Right atrium auricular region (tissue), 2 donors: ENCODE results near the gene ZIC2. TPM values are rescaled to one million over a fixed set of nuclear protein-coding genes. Genes with fewer than 3 reads are reported as not detected.

Experiments used
- DNase-seq: peaks from one replicate; pipeline ENCODE4 v3.0.0-alpha.2; 2019; ENCODE audit warnings: low spot score
- H3K27ac ChIP-seq, 2 donors: fragments of 200-600 bp; sonication (generic); 1 replicate in 1 of 2; 2 replicates in 1 of 2; pipeline ENCODE4 v1.5.1; 2016 to 2019
- H3K27me3 ChIP-seq, 2 donors: fragments of 200-600 bp; sonication (generic); one replicate each; pipeline versions ENCODE4 v1.5.1 to v1.6.0; 2017 to 2019
- H3K36me3 ChIP-seq: fragments of 200-600 bp; sonication (generic); one replicate; pipeline ENCODE4 v1.5.1; 2016
- H3K4me1 ChIP-seq, 2 donors: fragments of 200-600 bp; sonication (generic); one replicate each; pipeline versions ENCODE4 v1.5.1 to v1.6.0; 2017 to 2019
- H3K4me3 ChIP-seq, 2 donors: fragments of 200-600 bp; sonication (generic); 1 replicate in 1 of 2; 2 replicates in 1 of 2; pipeline ENCODE4 v1.5.1; 2017 to 2019; ENCODE audit warnings: mild to moderate bottlenecking in 1 of 2, moderate library complexity in 1 of 2
- H3K9me3 ChIP-seq, 2 donors: fragments of 200-600 bp; sonication (generic); one replicate each; pipeline ENCODE4 v1.5.1; 2019
- total RNA-seq, 2 donors: library from RNA; depleted of rRNA; stranded (reverse); fragments of >200 nt; gene quantifications; one replicate each; pipeline ENCODE4 v1.1.0, GENCODE V29; 2016
- TF ChIP-seq, protein P1 (sequence below), 2 donors: fragments of 200-600 bp; sonication (generic); IDR thresholded peaks; one replicate each; pipeline ENCODE4 v1.5.1; 2019; ENCODE audit warnings: antibody characterized with exemption in 2 of 2

Gene ZIC2
- total RNA-seq, 2 donors from 2014 or later, result 0.08 TPM; not detected in 1

DNA sequence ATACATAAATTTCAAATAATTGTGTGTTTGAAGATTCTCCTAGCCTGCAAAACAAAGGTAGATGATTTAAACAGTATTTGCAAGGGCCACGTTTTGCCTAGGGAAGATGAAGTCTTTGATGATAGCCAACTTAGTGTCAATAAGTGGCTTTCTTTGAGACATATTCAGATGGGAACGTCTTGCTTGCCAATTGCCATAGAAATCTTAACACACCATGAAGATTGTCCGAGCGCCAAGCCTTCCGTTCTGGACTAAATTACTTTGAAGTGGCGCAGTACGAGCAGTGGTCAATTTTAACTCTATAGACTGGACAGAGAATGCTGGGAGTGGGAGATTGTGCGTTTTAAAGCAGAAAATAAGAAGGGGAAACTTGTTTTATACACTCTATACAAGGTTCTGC is 19.9 kb upstream of the ZIC2 start:
- no peak for DNase-seq
- TF ChIP-seq, protein P1, sequence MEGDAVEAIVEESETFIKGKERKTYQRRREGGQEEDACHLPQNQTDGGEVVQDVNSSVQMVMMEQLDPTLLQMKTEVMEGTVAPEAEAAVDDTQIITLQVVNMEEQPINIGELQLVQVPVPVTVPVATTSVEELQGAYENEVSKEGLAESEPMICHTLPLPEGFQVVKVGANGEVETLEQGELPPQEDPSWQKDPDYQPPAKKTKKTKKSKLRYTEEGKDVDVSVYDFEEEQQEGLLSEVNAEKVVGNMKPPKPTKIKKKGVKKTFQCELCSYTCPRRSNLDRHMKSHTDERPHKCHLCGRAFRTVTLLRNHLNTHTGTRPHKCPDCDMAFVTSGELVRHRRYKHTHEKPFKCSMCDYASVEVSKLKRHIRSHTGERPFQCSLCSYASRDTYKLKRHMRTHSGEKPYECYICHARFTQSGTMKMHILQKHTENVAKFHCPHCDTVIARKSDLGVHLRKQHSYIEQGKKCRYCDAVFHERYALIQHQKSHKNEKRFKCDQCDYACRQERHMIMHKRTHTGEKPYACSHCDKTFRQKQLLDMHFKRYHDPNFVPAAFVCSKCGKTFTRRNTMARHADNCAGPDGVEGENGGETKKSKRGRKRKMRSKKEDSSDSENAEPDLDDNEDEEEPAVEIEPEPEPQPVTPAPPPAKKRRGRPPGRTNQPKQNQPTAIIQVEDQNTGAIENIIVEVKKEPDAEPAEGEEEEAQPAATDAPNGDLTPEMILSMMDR (IDR thresholded peaks at IDR 0.05), result no peak
- no peaks in the 10 kb centered on the region for H3K9me3 ChIP-seq
- H3K4me3 ChIP-seq, result no peak overlapping the region
- no peak overlapping the region for H3K27ac ChIP-seq
- no peaks in the 10 kb centered on the region for H3K36me3 ChIP-seq
- peaks cover 0 to 20% of the 10 kb centered on the region in 2 donors for H3K4me1 ChIP-seq
- H3K27me3 ChIP-seq, result peaks cover 59 to 65% of the 10 kb centered on the region in 2 donors

DNA sequence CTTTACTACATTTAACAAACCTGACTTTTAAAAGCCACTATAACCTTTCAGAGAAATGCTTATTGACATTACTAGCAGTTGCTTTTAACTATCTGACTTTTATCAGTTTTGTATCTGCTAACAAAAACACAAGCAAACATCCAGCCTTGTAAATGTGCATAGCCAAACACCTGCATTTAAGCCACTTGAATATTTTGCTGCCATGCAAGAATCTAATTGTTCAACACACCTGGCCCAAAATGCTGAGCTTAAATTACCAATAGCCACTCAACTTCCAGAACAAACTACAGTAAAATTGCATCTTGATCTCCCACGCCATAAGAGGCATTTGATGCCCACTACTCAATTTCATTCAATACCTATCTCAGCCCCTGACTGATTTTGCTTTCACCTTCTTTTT is 19.3 kb upstream of the ZIC2 start:
- H3K27me3 ChIP-seq, result peaks cover 53 to 63% of the 10 kb centered on the region in 2 donors
- H3K36me3 ChIP-seq, result no peaks in the 10 kb centered on the region
- no peaks in the 10 kb centered on the region for H3K9me3 ChIP-seq
- no peak for DNase-seq
- TF ChIP-seq, protein P1 (IDR thresholded peaks at IDR 0.05), result no peak
- no peak overlapping the region for H3K27ac ChIP-seq
- H3K4me3 ChIP-seq, result no peak overlapping the region
- peaks cover 0 to 14% of the 10 kb centered on the region in 2 donors for H3K4me1 ChIP-seq

DNA sequence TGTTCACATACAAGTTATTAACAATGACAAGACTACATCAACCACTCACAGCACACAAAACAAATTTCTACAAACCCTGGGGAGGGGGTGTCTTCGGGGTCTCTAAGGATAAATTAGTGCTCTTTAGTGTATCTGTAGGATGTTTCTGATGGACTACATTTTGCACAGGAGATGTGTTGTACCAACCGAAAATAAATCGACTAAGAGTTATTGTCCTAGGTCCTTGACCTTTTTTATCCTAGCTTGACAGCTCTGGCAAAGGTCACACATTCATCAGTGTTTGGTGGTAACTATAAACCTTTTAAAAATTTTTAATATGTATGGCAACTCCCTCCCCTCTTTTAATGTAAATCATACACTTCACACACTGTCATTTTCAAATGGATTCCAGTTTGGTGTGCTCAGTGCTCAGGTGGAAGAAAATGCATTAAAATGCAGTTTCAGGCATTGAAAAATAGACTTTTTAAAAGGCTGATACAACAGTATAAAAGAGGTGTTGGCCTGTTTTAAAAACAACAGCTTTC is 17.7 kb upstream of the ZIC2 start:
- no peaks in the 10 kb centered on the region for H3K9me3 ChIP-seq
- peaks cover 50 to 58% of the 10 kb centered on the region in 2 donors for H3K27me3 ChIP-seq
- TF ChIP-seq, protein P1 (IDR thresholded peaks at IDR 0.05), result no peak
- H3K36me3 ChIP-seq, result no peaks in the 10 kb centered on the region
- no peak overlapping the region for H3K27ac ChIP-seq
- no peak for DNase-seq
- H3K4me1 ChIP-seq, result peaks cover 0 to 23% of the 10 kb centered on the region in 2 donors
- H3K4me3 ChIP-seq, result no peak overlapping the region

DNA sequence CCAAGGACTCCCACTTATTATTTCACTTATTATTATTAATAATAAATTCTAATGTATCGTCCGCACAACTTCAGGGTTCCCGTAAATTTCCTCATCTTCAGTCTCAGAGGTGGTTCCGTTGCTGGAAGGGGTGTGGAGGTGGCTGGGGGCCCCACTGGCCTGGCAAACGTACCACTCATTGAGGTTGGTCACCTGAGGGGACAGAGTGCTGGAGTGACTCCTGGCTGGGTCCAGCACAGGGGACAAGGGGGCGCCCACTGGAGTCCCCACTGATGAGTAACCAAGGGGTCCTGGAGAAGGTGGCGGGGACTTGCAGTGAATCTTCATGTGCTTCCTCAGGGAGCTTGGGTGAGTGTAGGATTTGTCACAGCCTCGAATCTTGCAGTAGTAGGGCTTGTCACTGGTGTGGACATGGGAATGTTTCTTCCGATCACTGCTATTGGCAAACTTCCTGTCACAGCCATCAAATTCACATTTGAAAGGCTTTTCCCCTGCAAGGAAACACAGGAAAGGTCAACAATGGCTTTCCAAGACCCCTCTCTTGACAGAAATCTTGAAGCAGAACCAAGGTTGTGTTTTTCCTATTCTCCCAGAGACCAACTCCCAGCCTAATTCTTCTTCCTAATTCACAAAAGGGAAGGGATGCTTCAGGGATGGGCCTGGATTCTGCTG is 16.1 kb upstream of the ZIC2 start:
- TF ChIP-seq, protein P1 (IDR thresholded peaks at IDR 0.05), result no peak
- DNase-seq, result no peak
- H3K36me3 ChIP-seq, result no peaks in the 10 kb centered on the region
- no peak overlapping the region for H3K4me3 ChIP-seq
- H3K27me3 ChIP-seq, result peaks cover 48 to 54% of the 10 kb centered on the region in 2 donors
- no peak overlapping the region for H3K27ac ChIP-seq
- H3K4me1 ChIP-seq, result peaks cover 0 to 25% of the 10 kb centered on the region in 2 donors
- no peaks in the 10 kb centered on the region for H3K9me3 ChIP-seq

DNA sequence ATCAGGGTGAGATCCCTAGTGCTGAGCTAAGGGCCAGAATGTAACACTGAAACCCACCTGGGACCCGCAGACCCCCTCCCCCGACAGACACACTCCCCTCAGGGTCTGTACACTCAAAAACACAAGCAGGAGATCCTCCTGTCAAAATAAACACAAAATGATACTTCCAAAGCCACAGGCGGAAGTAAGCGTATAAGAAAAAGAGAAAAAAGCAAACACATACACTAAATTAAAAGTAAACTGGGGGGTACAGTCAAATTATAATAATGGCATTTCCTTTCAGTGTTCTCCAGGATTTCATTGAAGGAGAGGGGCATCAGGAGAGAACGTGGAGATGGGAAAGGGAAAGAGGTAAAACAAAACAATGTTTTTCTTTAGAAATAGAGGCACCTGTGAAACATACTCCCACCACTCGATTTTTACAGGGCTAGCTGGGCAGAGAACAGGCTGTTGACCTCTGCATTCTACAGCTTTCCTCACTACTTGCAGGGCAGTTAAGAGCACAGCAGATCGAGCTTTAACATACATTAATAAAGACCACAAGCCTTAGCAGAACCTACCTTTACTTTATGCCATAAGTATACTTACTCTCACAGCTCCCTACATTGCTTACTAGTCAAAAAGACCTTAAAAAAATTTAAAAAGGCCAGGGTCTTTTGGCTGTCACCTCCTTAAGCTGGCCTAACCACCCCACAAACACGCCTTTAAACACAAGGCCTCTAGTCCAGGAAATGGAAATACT is 15.3 kb upstream of the ZIC2 start:
- peaks cover 0 to 30% of the 10 kb centered on the region in 2 donors for H3K4me1 ChIP-seq
- H3K27ac ChIP-seq, result no peak overlapping the region
- H3K9me3 ChIP-seq, result no peaks in the 10 kb centered on the region
- H3K27me3 ChIP-seq, result peaks cover 46 to 49% of the 10 kb centered on the region in 2 donors
- no peak for DNase-seq
- no peaks in the 10 kb centered on the region for H3K36me3 ChIP-seq
- H3K4me3 ChIP-seq, result no peak overlapping the region
- TF ChIP-seq, protein P1 (IDR thresholded peaks at IDR 0.05), result no peak
